K562 (cell line): ENCODE measurements around the gene AKAP12. TPM values are rescaled to one million over a fixed set of nuclear protein-coding genes. Genes with fewer than 3 reads are reported as not detected.

Experiments used
- ATAC-seq: fragments of 200-7000 bp; cut with Tn5 transposase; 3 replicates; pipeline ENCODE4 v1.9.1; 2020; ENCODE audit warnings: moderate library complexity
- BruUV-seq: library from RNA; stranded (reverse); fragments of 400-500 nt; replicated peaks from 2 replicates; lab custom pipeline; 2021; lab: Mats Ljungman, UMichigan
- CTCF ChIA-PET: fragments of 300-600 bp; formaldehyde crosslinking; extraction: SDS; loops from one replicate; lab custom pipeline; 2021; ENCODE audit warnings: low intra/inter-chr PET ratio; lab: Yijun Ruan, JAX
- POLR2A ChIA-PET: fragments of 300-600, 350-650 bp; sonication (Branson Sonifier 250); formaldehyde crosslinking; extraction: SDS; loops from one replicate; lab custom pipeline; 2021; ENCODE audit warnings: antibody characterized with exemption, inconsistent platforms; lab: Yijun Ruan, JAX
- DNase-seq, 4 experiments: peaks; one replicate each; pipeline versions ENCODE4 v3.0.0 to v3.0.0-alpha.2; 2011 to 2018; ENCODE audit warnings: low spot score in 3 of 4, mixed read lengths in 3 of 4; ENCODE audit errors: extremely low read depth in 1 of 4
- FAIRE-seq: peaks from 2 replicates; lab custom pipeline; 2011; peaks lifted over from hg19 to GRCh38; lab: Jason Lieb, UNC
- H2AFZ ChIP-seq: 2 replicates; pipeline ENCODE4 v1.6.0; 2011; ENCODE audit warnings: low read depth, low read length, control low read depth, inconsistent platforms
- H3K27ac ChIP-seq: fragments of 200-600 bp; 3 replicates; pipeline ENCODE4 v1.8.0; 2011; ENCODE audit warnings: low read depth, mild to moderate bottlenecking, control low read depth, inconsistent platforms, low read length, moderate library complexity, mixed read lengths; ENCODE audit errors: extremely low read depth
- H3K27me3 ChIP-seq, 2 experiments: fragments of 300-600 bp in 1 of 2; 2 replicates in 1 of 2; 3 replicates in 1 of 2; pipeline versions ENCODE4 v1.6.0 to v1.8.0; 2011; ENCODE audit warnings: inconsistent platforms in 2 of 2, low read length in 2 of 2, mild to moderate bottlenecking in 1 of 2, mixed read lengths in 1 of 2, moderate library complexity in 1 of 2; ENCODE audit not compliant: control insufficient read depth in 2 of 2, insufficient read depth in 2 of 2
- H3K36me3 ChIP-seq: fragments of 300-600 bp; 3 replicates; pipeline ENCODE4 v1.8.0; 2011; ENCODE audit warnings: mild to moderate bottlenecking, low read length, inconsistent platforms; ENCODE audit not compliant: control insufficient read depth, insufficient read depth
- H3K4me1 ChIP-seq, 2 experiments: fragments of 200-600 bp in 1 of 2; replicated peaks in 1 of 2; 2 replicates in 1 of 2; 3 replicates in 1 of 2; pipeline versions ENCODE4 v1.5.1 to v1.8.0; 2011; ENCODE audit warnings: inconsistent platforms in 2 of 2, low read length in 2 of 2, mild to moderate bottlenecking in 1 of 2, mixed read lengths in 1 of 2, moderate library complexity in 1 of 2; ENCODE audit not compliant: control insufficient read depth in 2 of 2, insufficient read depth in 2 of 2
- H3K4me2 ChIP-seq: 2 replicates; pipeline ENCODE4 v1.6.1; 2011; ENCODE audit warnings: low read length, control low read depth, inconsistent platforms, mixed read lengths; ENCODE audit not compliant: insufficient read depth
- H3K4me3 ChIP-seq: fragments of 200-600 bp; sonication (generic), shearing (Covaris generic); 2 replicates; pipeline ENCODE4 v1.5.1; 2016; ENCODE audit warnings: control low read depth, inconsistent platforms
- H3K79me2 ChIP-seq: fragments of 200-600 bp; 3 replicates; pipeline ENCODE4 v1.8.0; 2011; ENCODE audit warnings: low read length, inconsistent platforms; ENCODE audit not compliant: control insufficient read depth, insufficient read depth
- H3K9ac ChIP-seq, 2 experiments: 2 replicates each; pipeline versions ENCODE4 v1.6.0 to v1.6.1; 2011; ENCODE audit warnings: low read depth in 2 of 2, low read length in 2 of 2, control low read depth in 1 of 2, inconsistent platforms in 1 of 2, mild to moderate bottlenecking in 1 of 2, mixed read lengths in 1 of 2; ENCODE audit not compliant: insufficient read depth in 1 of 2
- H3K9me1 ChIP-seq: one replicate; pipeline ENCODE4 v1.6.0; 2011; ENCODE audit warnings: inconsistent platforms, mild to moderate bottlenecking, low read length, moderate library complexity; ENCODE audit not compliant: control insufficient read depth, insufficient read depth
- H3K9me3 ChIP-seq: replicated peaks from 2 replicates; pipeline ENCODE4 v1.5.1; 2011; ENCODE audit warnings: low read depth, low read length, inconsistent platforms; ENCODE audit not compliant: control insufficient read depth, insufficient read depth
- H4K20me1 ChIP-seq: replicated peaks from 2 replicates; pipeline ENCODE4 v1.6.1; 2011; ENCODE audit warnings: low read length, inconsistent platforms, mixed read lengths; ENCODE audit not compliant: control insufficient read depth, insufficient read depth
- ATF1 ChIP-seq, 2 experiments: fragments of 450-650 bp in 1 of 2; IDR thresholded peaks; 2 replicates each; pipeline ENCODE4 v1.6.1; 2016; ENCODE audit warnings: missing compliant biosample characterization in 1 of 2, missing genetic modification characterization in 1 of 2
- BMI1 ChIP-seq: fragments of 150-350 bp; IDR thresholded peaks from 2 replicates; pipeline ENCODE4 v1.6.1; 2014; ENCODE audit warnings: low read length
- CBX2 ChIP-seq: fragments of 200-600 bp; sonication (generic); IDR thresholded peaks from one replicate; pipeline ENCODE4 v1.6.1; 2012; ENCODE audit warnings: mild to moderate bottlenecking, low read length, inconsistent platforms; ENCODE audit not compliant: insufficient read depth, poor library complexity, severe bottlenecking
- CBX8 ChIP-seq: fragments of 200-600 bp; sonication (generic); IDR thresholded peaks from 2 replicates; pipeline ENCODE4 v1.6.1; 2012; ENCODE audit warnings: borderline replicate concordance, mixed run types, low read depth, mild to moderate bottlenecking, moderate library complexity, mixed read lengths, low read length, control low read depth, inconsistent platforms; ENCODE audit not compliant: poor library complexity, severe bottlenecking; ENCODE audit errors: extremely low read depth
- CHD1 ChIP-seq: fragments of 200-600 bp; sonication (generic); IDR thresholded peaks from one replicate; pipeline ENCODE4 v1.6.1; 2012; ENCODE audit warnings: mild to moderate bottlenecking, moderate library complexity, low read length, inconsistent platforms
- KAT8 ChIP-seq: fragments of 450-650 bp; IDR thresholded peaks from 2 replicates; pipeline ENCODE4 v1.6.1; 2016; ENCODE audit warnings: low read depth, mild to moderate bottlenecking
- MCM3 ChIP-seq: fragments of 450-650 bp; IDR thresholded peaks from 2 replicates; pipeline ENCODE4 v1.6.1; 2016
- MXD1 ChIP-seq: fragments of 250-450 bp; sonication (Bioruptor Pico); IDR thresholded peaks from 2 replicates; pipeline ENCODE4 v1.8.0; 2021; ENCODE audit warnings: borderline replicate concordance, mild to moderate bottlenecking, moderate library complexity; ENCODE audit not compliant: poor library complexity, severe bottlenecking
- NR3C1 ChIP-seq: sonication (generic); formaldehyde crosslinking; IDR thresholded peaks from 2 replicates; pipeline ENCODE4 v1.8.1; 2022; ENCODE audit warnings: missing genetic modification reagents
- RNF2 ChIP-seq: sonication (generic); IDR thresholded peaks from 2 replicates; pipeline ENCODE4 v1.6.1; 2016
- ZNF232 ChIP-seq: sonication (generic); formaldehyde crosslinking; IDR thresholded peaks from 2 replicates; pipeline ENCODE4 v1.8.0; 2022; ENCODE audit warnings: mild to moderate bottlenecking, missing genetic modification reagents
- ZSCAN29 ChIP-seq: fragments of 450-650 bp; IDR thresholded peaks from 2 replicates; pipeline ENCODE4 v1.6.1; 2017
- WGBS: fragments of 100-300 bp; shearing (Covaris generic); methylation state at CpG from one replicate; pipeline ENCODE4 v1.1.6; 2016; ENCODE audit warnings: low coverage, mixed read lengths; ENCODE audit not compliant: insufficient coverage; ENCODE audit errors: missing lambda C conversion rate; 5-methylcytosine and 5-hydroxymethylcytosine counted together
- in situ Hi-C: fragments of 300-500 bp; cut with MboI; formaldehyde crosslinking; loops from 4 replicates; pipeline ENCODE4 v1.15.0; 2018; ENCODE audit warnings: inconsistent platforms, mixed read lengths
- intact Hi-C: fragments of 100-400 bp; cut with micrococcal nuclease; formaldehyde crosslinking; loops from 2 replicates; pipeline ENCODE4 v1.14.2; 2022
- polyA plus RNA-seq, 8 experiments: library from polyadenylated mRNA; depleted of rRNA in 4 of 8; stranded (reverse) in 5 of 8; unstranded in 3 of 8; fragments of >200 nt; fragmentation: Nextera tagmentation in 2 of 8; fragmentation: Illumina TruSeq in 1 of 8; extraction: Ambion mirVana in 2 of 8; extraction: Trizol in 1 of 8; gene quantifications; 2 replicates each; pipeline versions ENCODE4 v1.2.1 to v1.2.3, GENCODE V29; 2011 to 2014; ENCODE audit warnings: inconsistent platforms in 1 of 8, missing spikeins in 1 of 8
- total RNA-seq, 7 experiments: library from RNA; depleted of rRNA in 6 of 7; stranded (reverse); fragments of >200 nt in 6 of 7; fragmentation: Illumina TruSeq in 2 of 7; extraction: Trizol in 2 of 7; gene quantifications; 2 replicates each; pipeline versions ENCODE4 v1.2.1 to v1.2.3, GENCODE V29; 2011 to 2021; ENCODE audit warnings: low replicate concordance in 1 of 7

AKAP12 gene
- total and polyA plus RNA-seq, 9 of the 15 experiments (the other 6 are each of a cell fraction or from before 2014, with no cell fraction given) = 0.08 to 2.0 (median 0.62) TPM

- Histone ChIP-seq H3K79me2 (no peaks in the 10 kb centered on the region), H2AFZ (no peak overlapping the region), H3K9ac (no peak overlapping the region), H3K9me1 (no peaks in the 10 kb centered on the region), H3K9me3 (no peaks in the 10 kb centered on the region), H3K36me3 (no peaks in the 10 kb centered on the region), H4K20me1 (no peaks in the 10 kb centered on the region), H3K27me3 (peaks cover 17 to 27% of the 10 kb centered on the region in 2 experiments), H3K4me1 (no peaks in the 10 kb centered on the region), H3K27ac (no peak overlapping the region), H3K4me2 (no peak overlapping the region), H3K4me3 (no peak overlapping the region)
- no TSS peak for BruUV-seq
- POLR2A ChIA-PET = interaction anchor here (0.8 kb wide), 1 partner anchor 8 kb away, joined by 4 read pairs; no protein-coding TSS in a partner anchor
- CTCF ChIA-PET = no interaction called here
- no peak for TF ChIP-seq ZSCAN29
- no peak for TF ChIP-seq ATF1 (CRISPR knock-in tag; IDR thresholded peaks at IDR 0.05)
- TF ChIP-seq ATF1 (tag; IDR thresholded peaks at IDR 0.05) = no peak
- no peak for TF ChIP-seq ZNF232 (CRISPR knock-in tag)
- TF ChIP-seq CBX2 = peak; percentile 66
- TF ChIP-seq MCM3 = no peak
- no peak for TF ChIP-seq MXD1 (CRISPR knock-in tag)
- DNase-seq (no peak), FAIRE-seq (no peak), ATAC-seq (no peak)
- in situ Hi-C loops (no loop called here), intact Hi-C loops (no loop called here)
- WGBS = 5% methylated on average over 6 of the region's 6 CpGs
Measured at GRCh38 chr6:151275121-151275520, 35.4 kb downstream of the AKAP12 start.

GRCh38 chr6:151275566-151275965 is 35.8 kb downstream of the AKAP12 start:
- H3K27me3 ChIP-seq = peaks cover 17 to 27% of the 10 kb centered on the region in 2 experiments
- H3K9ac ChIP-seq = no peak overlapping the region
- no peaks in the 10 kb centered on the region for H3K4me1 ChIP-seq
- H3K79me2 ChIP-seq = no peaks in the 10 kb centered on the region
- ChIA-PET CTCF (no interaction called here), POLR2A (no interaction called here)
- H4K20me1 ChIP-seq = no peaks in the 10 kb centered on the region
- FAIRE-seq (no peak), ATAC-seq (no peak), DNase-seq (no peak)
- 9% methylated on average over 4 of the region's 4 CpGs for WGBS
- TF ChIP-seq BMI1 = 0 out of 2 replicates have a peak, but pooled peaks have one; percentile 59
- no peak for TF ChIP-seq NR3C1 (CRISPR knock-in tag)
- TF ChIP-seq CHD1 = no peak
- TF ChIP-seq CBX8 = peak; percentile 86
- 0 out of 2 replicates have a peak, but pooled peaks have one; percentile 15 for TF ChIP-seq RNF2
- no peak for TF ChIP-seq KAT8
- TF ChIP-seq CBX2 = peak; percentile 14
- H2AFZ ChIP-seq = no peak overlapping the region
- no peaks in the 10 kb centered on the region for H3K9me1 ChIP-seq
- BruUV-seq = no TSS peak
- intact Hi-C loops (no loop called here), in situ Hi-C loops (no loop called here)
- no peaks in the 10 kb centered on the region for H3K36me3 ChIP-seq
- no peak overlapping the region for H3K4me3 ChIP-seq
- no peak overlapping the region for H3K27ac ChIP-seq
- H3K4me2 ChIP-seq = no peak overlapping the region
- H3K9me3 ChIP-seq = no peaks in the 10 kb centered on the region
